Left renal pelvis (tissue), 4 donors: Measurements from ENCODE around the gene IFNK. TPM values are rescaled to one million over a fixed set of nuclear protein-coding genes. Genes with fewer than 3 reads are reported as not detected.
"Not testable (repeated sequence)": the region's sequence is repeated elsewhere in the genome, so short reads cannot be mapped to it uniquely, and the experiment has no call there.

Experiments used
- DNase-seq, 4 donors: peaks; one replicate each; pipeline ENCODE4 v3.0.0-alpha.2; 2013; ENCODE audit warnings: low read depth in 4 of 4, low spot score in 3 of 4
- polyA plus RNA-seq, 4 donors: library from polyadenylated mRNA; unstranded; fragments of 120-200 nt; gene quantifications; one replicate each; pipeline ENCODE4 v1.2.1, GENCODE V29; 2013; ENCODE audit not compliant: insufficient read length in 4 of 4

Gene IFNK, protein sequence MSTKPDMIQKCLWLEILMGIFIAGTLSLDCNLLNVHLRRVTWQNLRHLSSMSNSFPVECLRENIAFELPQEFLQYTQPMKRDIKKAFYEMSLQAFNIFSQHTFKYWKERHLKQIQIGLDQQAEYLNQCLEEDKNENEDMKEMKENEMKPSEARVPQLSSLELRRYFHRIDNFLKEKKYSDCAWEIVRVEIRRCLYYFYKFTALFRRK
- not detected for polyA plus RNA-seq

DNA sequence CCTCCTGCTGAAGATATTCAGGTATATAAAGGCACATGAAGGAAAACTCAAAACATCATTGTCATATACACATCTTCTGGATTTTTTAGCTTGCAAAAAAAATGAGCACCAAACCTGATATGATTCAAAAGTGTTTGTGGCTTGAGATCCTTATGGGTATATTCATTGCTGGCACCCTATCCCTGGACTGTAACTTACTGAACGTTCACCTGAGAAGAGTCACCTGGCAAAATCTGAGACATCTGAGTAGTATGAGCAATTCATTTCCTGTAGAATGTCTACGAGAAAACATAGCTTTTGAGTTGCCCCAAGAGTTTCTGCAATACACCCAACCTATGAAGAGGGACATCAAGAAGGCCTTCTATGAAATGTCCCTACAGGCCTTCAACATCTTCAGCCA, at the start of gene IFNK:
Gene IFNK (plus strand): TSS at position 55 of the 400 bp plus-strand sequence. CDS start 47 bp downstream, at position 102.
- no peak for DNase-seq

DNA sequence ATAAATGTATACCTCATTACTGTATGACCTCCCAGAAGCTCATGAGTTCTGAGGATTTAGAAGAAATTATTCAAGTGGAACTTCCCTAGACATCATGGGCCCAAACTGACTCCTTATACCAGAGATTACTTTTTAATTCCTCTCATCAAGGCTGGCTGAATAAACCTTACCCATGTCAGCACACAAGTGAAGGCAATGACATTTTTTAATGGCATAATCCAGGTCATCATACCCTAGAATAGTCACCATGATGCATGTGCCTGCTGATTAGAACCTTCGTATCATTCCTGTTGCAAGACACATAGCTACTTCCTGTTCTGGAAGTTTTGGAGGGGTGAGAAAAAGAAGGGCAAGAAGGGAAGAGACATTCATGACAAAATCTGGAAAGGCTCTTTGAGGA, 49.8 kb upstream of the IFNK start:
- no peak for DNase-seq

DNA sequence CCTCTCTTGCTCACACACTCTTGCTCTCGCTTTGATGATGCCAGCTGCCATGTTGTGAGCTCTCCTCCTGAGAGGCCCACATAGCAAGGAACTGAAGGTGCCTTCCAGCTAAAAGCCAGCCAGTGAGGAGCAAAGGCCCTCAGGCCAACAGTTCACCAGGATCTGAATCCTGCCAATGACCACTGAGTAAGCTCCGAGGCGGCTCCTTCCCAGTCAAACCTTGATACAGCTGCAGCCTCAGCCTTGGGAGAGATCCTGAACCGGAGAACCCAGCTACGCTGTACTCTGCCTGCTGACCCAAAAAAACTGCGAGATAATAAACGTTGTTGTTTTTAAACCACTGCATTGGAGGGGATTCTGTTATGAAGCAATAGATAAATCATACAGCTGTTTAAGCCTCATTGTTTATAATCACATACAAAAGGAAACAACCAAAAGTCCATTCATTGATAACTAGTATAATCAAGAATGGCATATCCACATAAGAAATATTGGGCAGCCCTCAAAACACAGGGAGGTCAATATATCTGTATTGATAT, 49.0 kb upstream of the IFNK start:
- DNase-seq, result no peak

DNA sequence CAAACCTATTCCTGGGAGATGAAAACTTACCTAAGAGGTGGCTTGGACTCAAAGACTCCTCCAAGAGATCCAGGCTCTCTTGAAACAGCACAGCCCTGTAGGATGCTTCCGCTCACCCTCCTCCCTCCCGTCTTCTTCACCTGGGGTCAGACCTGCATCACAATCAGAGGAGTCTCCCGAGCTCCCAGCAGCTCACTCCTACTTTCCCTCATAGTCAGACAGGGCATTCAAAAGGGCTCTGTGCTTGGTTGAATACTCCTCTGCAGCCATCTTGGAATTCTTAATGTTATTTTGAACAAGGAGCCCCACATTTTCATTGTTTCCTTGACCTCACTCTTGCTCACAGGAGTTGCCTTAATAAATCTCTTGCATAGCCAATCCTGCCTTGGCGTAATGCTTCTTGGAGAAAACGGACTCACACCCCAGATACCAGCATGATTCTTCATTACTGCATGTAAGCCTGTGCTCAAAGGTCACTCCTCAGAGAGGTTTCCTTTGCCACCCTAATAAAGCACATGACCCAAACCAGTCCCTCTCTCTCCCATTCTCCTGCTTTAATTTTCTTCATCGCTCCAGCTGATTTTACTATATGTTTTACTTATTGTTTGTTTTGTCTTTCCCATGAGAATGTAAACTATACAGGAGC, 47.1 kb upstream of the IFNK start:
- no peak for DNase-seq

DNA sequence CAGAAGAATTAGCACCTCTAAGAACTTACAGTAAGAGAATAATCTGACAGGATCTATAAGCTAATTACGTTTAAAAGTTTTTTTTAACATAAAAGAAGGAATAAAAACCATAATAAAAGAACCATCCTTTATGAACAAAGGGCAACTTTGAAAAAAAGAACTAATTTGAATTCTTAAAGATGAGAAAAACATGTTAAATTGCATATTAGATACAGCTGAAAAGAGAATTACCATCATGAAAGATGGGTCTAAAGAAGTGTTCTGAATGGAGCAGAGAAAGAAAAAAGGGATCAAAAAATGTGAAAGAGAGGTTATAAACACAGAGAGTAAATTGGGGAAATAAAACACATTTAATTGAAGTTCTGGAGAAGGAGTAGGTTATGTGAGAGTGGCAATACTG, 45.8 kb upstream of the IFNK start:
- no peak for DNase-seq

DNA sequence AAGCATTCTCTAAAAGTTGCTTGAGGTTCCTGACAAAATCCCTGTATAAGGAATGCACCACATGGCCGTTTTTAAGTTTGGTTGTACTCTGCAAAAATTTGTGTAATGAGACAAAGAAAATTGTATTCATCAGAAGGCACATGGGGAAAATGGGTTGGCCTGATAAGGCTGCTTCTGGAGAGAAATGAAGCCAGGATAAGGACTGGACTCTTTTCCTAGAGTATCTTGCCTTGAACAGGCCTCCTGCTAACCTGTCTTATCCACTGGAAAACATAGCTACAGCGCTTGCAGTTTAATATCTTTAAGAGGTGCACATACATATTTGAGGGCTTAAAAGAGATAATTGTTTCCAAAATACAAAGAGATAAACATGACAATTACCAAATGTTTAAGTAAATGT, 41.4 kb upstream of the IFNK start:
- no peak for DNase-seq

DNA sequence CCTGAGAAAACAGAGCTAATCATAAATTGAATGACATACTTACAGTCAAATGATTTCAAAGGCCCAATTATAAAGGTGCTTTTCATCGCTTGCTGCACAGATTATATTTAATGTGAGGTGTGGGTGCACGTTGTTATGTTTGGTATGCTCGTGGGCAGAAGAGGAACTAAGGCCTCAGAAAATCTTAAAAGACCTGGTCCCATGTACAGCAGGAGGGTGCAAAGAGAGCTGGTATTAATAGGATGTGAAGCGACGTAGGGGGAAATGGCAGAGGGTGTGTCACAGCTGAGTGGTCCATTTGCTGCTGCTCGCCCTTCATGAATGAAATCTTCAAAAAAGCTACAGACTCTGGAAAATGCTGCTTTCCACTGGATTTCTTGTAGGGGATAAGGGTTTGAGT, 40.5 kb upstream of the IFNK start:
- DNase-seq, result no peak

DNA sequence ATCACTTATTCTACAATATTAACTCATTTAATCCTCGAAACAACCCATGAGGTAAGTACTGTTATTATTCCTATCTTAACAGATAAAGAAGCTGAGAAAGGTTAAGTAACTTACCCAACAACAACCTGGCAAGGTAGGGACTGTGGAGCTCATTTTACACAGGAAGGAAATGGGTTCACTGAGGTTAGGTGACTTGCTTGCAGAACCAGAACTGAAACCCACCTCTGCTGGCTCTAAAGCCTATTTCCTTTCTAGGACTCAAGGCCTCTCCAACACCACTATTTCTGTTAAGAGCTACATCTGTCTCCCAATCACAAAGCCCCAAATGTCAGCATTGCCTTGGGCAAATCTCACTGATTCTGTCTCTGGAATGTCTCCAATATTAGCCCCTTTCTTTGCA, 38.9 kb upstream of the IFNK start:
- no peak for DNase-seq

DNA sequence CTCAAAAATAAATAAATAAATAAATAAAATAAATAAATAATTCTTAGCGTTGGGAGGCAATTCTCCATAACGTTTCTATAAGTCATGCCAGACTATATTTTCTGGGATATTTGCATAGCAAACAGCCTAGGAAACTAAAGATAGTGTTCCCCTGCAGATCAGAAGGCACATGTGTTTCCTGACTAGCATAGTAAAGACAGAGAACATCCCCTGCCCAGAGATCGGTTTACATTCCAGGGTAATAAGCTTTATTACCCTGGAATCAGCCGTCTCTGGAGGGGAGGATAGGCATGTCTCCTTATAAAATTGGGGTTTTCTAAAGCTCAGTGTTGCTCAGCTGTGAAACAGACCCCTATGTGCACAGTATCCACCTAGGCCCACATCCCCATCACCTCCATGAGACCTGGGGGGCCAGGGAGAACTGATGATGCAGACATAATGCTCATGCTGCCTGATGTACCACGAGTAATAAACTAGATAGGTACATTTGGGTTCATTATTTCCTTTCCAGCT, 36.9 kb upstream of the IFNK start:
- no peak for DNase-seq

DNA sequence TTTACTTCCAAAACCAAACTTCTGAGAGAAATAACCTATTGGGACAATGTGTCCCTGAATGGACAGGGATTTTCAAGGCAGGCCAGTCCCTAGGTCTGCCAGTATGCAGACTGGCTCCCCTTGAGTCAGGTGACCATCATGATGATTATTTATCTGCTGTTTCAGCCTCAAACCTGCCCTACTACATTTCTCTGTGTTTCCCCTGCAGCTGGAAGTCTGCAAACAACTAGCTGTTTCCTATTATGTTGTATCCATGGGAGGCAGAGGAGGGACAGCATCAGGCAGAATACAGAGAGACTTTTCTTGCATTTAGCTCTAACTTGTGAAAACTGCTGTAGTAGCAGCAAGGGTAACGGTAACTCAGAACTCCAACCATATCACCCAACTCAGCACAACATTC, 36.2 kb upstream of the IFNK start:
- no peak for DNase-seq

DNA sequence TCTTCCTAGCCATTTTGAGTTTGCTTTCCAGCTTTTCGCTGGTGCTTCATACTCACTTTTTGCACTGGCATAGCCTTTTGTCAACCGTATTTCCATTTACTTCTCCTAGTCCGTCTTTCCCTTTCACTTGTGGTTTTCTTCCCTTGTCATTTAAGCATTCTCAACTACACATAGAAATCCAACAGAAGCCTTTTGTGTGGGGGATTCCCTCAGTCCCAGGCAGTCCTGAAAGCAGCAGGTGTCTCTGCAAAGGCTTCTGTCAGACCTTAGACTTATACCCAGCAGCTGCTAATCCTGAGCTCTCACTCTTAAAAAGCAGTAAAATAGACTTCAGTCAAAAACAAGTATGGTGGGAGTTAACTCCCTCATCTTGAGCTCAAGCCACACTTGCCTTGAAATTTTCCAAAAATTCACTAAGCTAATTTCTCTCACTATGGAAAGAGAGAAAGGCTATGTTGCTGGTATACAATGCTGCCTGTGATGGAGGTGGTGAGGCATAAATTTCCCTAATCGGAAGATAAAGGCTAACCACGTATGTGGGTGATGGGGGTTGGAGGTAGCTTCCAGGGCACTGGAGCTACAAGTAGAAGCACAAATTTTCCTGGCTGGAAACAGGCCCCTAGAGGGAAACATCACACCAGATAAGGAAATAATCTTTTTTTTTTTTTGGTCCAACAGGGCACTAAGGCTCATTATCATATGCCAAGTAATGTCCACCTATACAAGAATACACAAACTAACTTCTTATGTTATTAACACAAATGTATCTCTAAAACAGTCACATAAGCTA, 34.8 kb upstream of the IFNK start:
- no peak for DNase-seq

DNA sequence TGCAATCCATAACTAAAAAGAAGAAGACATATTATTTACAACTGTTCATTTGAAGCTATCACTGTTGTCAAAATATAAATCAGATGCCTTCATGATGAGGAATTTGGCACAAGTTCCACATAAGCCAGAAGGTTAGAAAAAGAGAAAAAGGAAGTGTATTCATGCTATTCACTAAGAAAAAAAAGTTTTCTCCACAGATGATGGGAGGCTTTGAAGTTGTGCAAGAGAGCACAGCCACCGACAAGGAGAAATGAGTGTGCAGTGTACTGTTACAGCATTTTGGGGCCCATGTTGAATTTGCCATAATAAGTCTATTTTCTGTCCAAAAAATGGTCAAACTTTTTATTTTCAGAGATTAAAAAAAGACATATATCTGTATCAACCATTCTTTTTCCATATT, 32.9 kb upstream of the IFNK start:
- DNase-seq, result no peak

DNA sequence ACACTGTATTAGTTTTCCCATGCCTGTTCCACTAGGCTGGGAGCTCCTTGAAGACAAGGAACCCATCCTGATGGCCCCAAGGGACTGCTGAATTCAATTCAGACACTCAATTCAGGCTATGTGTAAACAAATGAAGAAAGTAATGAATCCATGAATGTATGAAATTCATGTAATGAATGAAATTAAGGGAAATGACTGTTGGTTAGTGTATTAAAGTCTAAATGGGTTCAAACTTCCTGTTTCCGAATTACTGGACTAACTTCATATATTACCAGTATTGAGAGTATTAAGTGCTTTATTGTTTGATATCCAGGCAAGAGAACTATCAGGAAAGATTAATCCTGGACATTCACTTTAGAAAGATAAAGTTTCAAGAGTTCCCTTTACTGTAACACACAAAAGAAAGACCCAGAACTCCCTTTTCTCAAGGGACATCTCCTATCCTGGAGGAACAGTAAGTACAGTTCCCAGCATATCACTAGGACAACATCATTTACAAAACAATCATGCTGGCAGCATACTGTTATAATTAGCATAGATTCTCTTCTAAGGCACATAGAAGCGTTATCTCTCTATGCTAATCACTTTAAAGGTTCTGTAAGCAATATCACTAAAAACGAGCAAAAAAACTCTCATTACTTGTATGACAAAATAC, 28.5 kb upstream of the IFNK start:
- no peak for DNase-seq

DNA sequence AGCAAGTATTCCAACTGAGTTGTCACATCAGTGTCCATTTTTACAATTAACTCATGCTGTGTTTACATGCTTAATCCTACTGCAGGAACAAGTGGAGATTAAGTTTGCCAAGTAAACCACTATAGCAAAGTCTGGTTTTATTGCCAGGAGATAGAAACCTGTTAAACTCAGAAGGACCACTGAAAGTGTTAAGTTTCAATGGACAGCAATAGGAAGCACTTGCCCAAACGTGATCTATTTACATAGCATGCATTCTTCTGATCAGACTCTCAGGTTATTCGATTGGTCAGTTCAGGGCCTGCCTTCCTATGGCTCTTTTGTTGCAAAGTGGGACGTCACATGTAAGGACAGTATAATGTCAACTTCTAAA, 28.0 kb upstream of the IFNK start:
- DNase-seq, result no peak

DNA sequence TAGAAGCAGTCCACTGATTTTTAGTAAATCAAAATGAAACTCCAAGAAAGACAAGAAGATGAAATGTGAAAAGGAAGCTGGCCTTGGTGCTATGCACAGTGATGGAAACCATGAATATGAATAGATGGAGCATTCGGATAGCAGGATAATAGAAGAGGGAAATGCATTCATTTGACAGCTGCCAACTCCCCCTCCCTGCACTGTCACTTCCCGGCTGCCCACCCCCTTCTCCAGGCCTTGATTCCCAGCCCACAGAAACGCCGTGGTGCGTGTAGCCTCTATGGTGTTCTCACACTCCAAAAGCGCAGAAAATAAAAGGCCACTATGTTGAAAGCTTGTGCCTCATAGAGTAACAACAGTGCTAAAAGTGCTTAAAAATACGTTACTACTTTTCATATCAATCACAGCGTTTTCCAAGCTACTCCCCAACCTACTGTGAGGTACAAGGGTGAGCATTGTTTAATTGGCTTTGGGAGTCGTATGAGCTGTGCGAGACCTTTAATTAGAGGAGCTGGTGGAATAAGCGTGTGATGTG, 26.1 kb upstream of the IFNK start:
- DNase-seq, result no peak

DNA sequence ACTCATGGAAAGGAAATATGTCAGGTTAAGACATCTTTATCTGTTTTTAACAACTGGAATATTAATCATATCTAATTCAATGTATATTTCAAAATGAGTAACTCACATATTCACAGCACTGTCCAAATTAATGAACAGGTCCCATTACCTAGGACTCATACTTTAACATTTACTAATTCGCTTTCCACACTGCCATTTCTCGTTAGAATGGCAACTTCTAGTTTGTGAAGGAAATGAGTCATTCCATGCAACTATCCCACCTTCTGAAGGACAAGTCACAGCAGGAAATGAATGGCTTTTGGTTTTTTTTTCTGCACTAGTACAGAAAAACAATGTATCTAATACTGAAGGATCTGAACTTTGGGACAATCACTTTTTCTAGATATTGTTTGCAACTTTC, 24.6 kb upstream of the IFNK start:
- no peak for DNase-seq

DNA sequence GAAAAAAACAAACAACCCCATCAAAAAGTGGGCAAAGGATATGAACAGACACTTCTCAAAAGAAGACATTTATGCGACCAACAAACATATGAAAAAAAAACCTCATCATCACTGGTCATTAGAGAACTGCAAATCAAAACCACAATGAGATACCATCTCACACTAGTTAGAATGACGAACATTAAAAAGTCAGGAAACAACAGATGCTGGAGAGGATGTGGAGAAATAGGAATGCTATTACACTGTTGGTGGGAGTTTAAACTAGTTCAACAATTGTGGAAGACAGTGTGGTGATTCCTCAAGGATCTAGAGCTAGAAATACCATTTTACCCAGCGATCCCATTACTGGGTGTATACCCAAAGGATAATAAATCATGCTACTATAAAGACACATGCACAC, 23.2 kb upstream of the IFNK start:
- DNase-seq, result not testable (repeated sequence)

DNA sequence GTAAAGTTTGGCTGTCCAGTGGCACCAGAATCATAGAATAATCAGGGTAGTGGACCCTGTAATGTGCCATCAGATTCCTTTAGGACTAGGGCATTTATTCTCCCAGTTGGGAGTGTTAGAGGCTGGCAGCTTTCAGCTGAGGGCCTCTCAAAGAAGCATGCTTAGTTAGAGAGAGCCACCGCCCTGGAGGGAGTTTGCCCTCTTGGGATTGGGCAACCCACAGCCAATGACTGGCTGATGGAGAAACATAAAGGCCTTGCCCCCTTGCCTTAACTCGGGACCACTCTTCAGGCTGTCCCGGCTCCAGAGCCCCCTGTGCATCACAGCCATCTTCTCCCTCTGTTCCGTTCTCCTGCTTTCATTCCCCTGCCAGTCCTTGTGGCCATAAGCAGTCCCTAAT, 20.5 kb upstream of the IFNK start:
- no peak for DNase-seq

DNA sequence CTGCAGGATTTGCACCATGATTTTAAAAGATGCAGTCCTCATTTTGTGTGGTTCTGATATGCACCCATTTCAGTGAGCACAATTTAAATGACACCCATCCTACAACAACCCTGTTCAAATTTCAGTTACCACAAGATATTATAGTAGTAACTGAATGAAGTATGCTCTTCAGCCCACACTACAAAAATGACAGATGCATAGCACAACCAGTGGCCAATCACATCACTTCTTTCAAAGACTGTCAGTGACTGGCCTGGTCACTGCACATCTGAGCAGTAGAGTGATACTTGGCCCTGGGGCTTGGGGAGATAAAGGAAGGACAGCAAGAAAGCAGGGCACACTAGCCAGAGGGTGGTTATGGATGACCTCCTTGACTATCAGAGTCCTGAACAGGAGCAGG, 19.8 kb upstream of the IFNK start:
- DNase-seq, result no peak

DNA sequence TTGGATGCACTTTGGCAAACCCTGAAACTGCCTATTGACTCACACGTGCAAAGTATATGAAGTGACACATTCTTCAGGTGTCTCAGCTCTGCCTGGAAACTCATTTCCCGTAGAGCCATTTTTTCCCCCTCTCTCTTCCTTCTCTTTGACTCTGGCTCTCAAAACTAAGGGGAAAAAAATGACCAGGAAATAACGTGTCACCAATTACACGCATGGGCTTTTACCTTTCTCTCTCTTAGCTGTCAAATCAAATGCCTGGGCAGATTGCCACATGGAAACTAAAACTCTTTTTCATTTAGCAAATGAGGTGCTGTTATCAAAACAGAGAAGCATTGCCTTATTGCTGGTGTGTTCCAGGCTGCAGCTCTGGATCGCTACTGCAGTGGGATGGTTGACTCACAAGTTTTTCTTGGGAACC, 18.3 kb upstream of the IFNK start:
- DNase-seq, result no peak

DNA sequence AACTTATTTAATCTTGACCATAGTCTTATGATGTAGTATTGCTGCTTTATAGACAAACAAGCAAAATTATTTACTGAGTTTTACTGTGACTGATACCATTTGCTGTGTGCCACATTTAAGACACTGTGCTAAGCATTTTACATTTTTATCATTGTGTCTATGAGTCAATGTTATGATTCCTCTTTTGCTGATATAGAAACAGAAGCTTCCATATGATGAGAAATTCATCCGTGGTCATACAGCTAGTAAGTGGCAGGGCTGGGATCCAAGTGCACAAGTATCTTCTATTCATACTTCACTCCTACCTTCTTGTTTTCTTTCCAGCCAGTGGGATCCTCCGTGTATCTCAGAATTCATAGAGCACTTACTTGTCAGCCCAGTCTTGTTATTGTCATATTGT, 17.1 kb upstream of the IFNK start:
- no peak for DNase-seq
